Suppressor macrophage (primary cell): Measurements from ENCODE around the gene MACF1.

Source experiments
- DNase-seq, 4 experiments: peaks; one replicate each; pipeline ENCODE4 v3.0.0-alpha.2; 2020 to 2022

MACF1 gene

GRCh38 chr1:39305555-39305954, 101.1 kb downstream of the MACF1 start:
- no peak for DNase-seq

- peak in 2 of 4 experiments; percentile 19 to 32 for DNase-seq
Observed at GRCh38 chr1:39310015-39310414, 105.5 kb downstream of the MACF1 start.

- DNase-seq: no peak
Observed at GRCh38 chr1:39310691-39311090, 106.2 kb downstream of the MACF1 start.

GRCh38 chr1:39317111-39317510, 112.6 kb downstream of the MACF1 start:
- DNase-seq: no peak

GRCh38 chr1:39317910-39318633, 113.6 kb downstream of the MACF1 start:
- no peak for DNase-seq

GRCh38 chr1:39321979-39322378, 117.5 kb downstream of the MACF1 start:
- DNase-seq: no peak

GRCh38 chr1:39322431-39322830, 117.9 kb downstream of the MACF1 start:
- no peak for DNase-seq

GRCh38 chr1:39324888-39325287, 120.4 kb downstream of the MACF1 start:
- no peak for DNase-seq

GRCh38 chr1:39326836-39327235, 122.3 kb downstream of the MACF1 start:
- peak in 2 of 4 experiments; percentile 5 to 7 for DNase-seq

- DNase-seq: no peak
Observed at GRCh38 chr1:39328095-39328494, 123.6 kb downstream of the MACF1 start.

GRCh38 chr1:39328586-39329121, 124.2 kb downstream of the MACF1 start:
- DNase-seq: no peak

GRCh38 chr1:39331647-39332046, 127.2 kb downstream of the MACF1 start:
- DNase-seq: no peak

- DNase-seq: no peak
Observed at GRCh38 chr1:39332291-39332690, 127.8 kb downstream of the MACF1 start.

- no peak for DNase-seq
Observed at GRCh38 chr1:39332828-39333227, 128.3 kb downstream of the MACF1 start.

GRCh38 chr1:39333296-39333695, 128.8 kb downstream of the MACF1 start:
- peak in 3 of 4 experiments; percentile 20 to 30 (median 29) for DNase-seq

GRCh38 chr1:39335216-39335615, 130.7 kb downstream of the MACF1 start:
- peak; percentile 55 to 82 (median 72) for DNase-seq

GRCh38 chr1:39337067-39337466, 132.6 kb downstream of the MACF1 start:
- DNase-seq: no peak

- DNase-seq: no peak
Observed at GRCh38 chr1:39342776-39343175, 138.3 kb downstream of the MACF1 start.

- peak in 1 of 4 experiments; percentile 5 for DNase-seq
Observed at GRCh38 chr1:39344394-39345154, 140.1 kb downstream of the MACF1 start.

- DNase-seq: no peak
Observed at GRCh38 chr1:39346872-39347271, 142.4 kb downstream of the MACF1 start.

GRCh38 chr1:39348278-39348677, 143.8 kb downstream of the MACF1 start:
- no peak for DNase-seq

GRCh38 chr1:39352881-39353280, 148.4 kb downstream of the MACF1 start:
- no peak for DNase-seq

- DNase-seq: peak in 2 of 4 experiments; percentile 24 to 32
Observed at GRCh38 chr1:39354572-39354971, 150.1 kb downstream of the MACF1 start.

- DNase-seq: no peak
Observed at GRCh38 chr1:39358491-39358890, 154.0 kb downstream of the MACF1 start.
